Measurements from ENCODE around the gene TBX1.

TBX1 gene

GRCh38 chr22:19808873-19809478 is 48.4 kb downstream of the TBX1 start:
- H3K4me3 ChIP-seq (ENCODE audit: low read depth, low read length), result no peak overlapping the region
- no peak for TF ChIP-seq CTCF (IDR thresholded peaks at IDR 0.05; ENCODE audit: low read depth, low read length)

GRCh38 chr22:19809741-19810140 is 49.2 kb downstream of the TBX1 start:
- no peak for TF ChIP-seq CTCF (IDR thresholded peaks at IDR 0.05; ENCODE audit: low read depth, low read length)
- H3K4me3 ChIP-seq (ENCODE audit: low read depth, low read length), result no peak overlapping the region

GRCh38 chr22:19810381-19811201 is 50.0 kb downstream of the TBX1 start:
- H3K4me3 ChIP-seq (ENCODE audit: low read depth, low read length), result no peak overlapping the region
- TF ChIP-seq CTCF (IDR thresholded peaks at IDR 0.05; ENCODE audit: low read depth, low read length), result no peak

- no peak overlapping the region for H3K4me3 ChIP-seq (ENCODE audit: low read depth, low read length)
- no peak for TF ChIP-seq CTCF (IDR thresholded peaks at IDR 0.05; ENCODE audit: low read depth, low read length)
Measured at GRCh38 chr22:19811211-19811621, 50.6 kb downstream of the TBX1 start.

- TF ChIP-seq CTCF (IDR thresholded peaks at IDR 0.05; ENCODE audit: low read depth, low read length), result no peak
- no peak overlapping the region for H3K4me3 ChIP-seq (ENCODE audit: low read depth, low read length)
Measured at GRCh38 chr22:19811811-19812771, 51.5 kb downstream of the TBX1 start.

- TF ChIP-seq CTCF (IDR thresholded peaks at IDR 0.05; ENCODE audit: low read depth, low read length), result no peak
Measured at GRCh38 chr22:19812910-19813309, 52.3 kb downstream of the TBX1 start.

More at GRCh38 chr22:19812910-19813309, 52.3 kb downstream of the TBX1 start:
- no peak overlapping the region for H3K4me3 ChIP-seq (ENCODE audit: low read depth, low read length)
